WTC11 (cell line): ENCODE measurements around the gene RNASEL. TPM values are rescaled to one million over a fixed set of nuclear protein-coding genes. Genes with fewer than 3 reads are reported as not detected.

Experiments
- ATAC-seq: fragments of 200-7000 bp; cut with Tn5 transposase; 2 replicates; pipeline ENCODE4 v1.10.0; 2021; ENCODE audit warnings: mild to moderate bottlenecking, moderate library complexity
- CTCF ChIA-PET: fragments of 300-600 bp; sonication (Branson Sonifier 250); formaldehyde crosslinking; loops from one replicate; lab custom pipeline; 2021; ENCODE audit warnings: antibody characterized with exemption; lab: Charles Lee
- POLR2A ChIA-PET: fragments of 350-600 bp; sonication (Branson Sonifier 250); formaldehyde crosslinking; loops from one replicate; lab custom pipeline; 2021; ENCODE audit warnings: antibody characterized with exemption; lab: Charles Lee
- DNase-seq: peaks from one replicate; pipeline ENCODE4 v3.0.0; 2021; ENCODE audit warnings: low spot score
- H3K27ac Mint-ChIP-seq: 2 replicates; pipeline ENCODE4 v1.8.0; 2021; ENCODE audit warnings: mixed read lengths
- H3K27me3 Mint-ChIP-seq: 2 replicates; pipeline ENCODE4 v1.8.0; 2021; ENCODE audit warnings: low read depth, mild to moderate bottlenecking, moderate library complexity, mixed read lengths
- H3K36me3 Mint-ChIP-seq: 2 replicates; pipeline ENCODE4 v1.8.0; 2021; ENCODE audit warnings: mixed read lengths
- H3K4me1 Mint-ChIP-seq: 2 replicates; pipeline ENCODE4 v1.8.0; 2022; ENCODE audit warnings: mixed read lengths
- H3K4me3 Mint-ChIP-seq: 2 replicates; pipeline ENCODE4 v1.8.0; 2021; ENCODE audit warnings: mild to moderate bottlenecking, moderate library complexity, mixed read lengths
- H3K9me3 Mint-ChIP-seq: 2 replicates; pipeline ENCODE4 v1.8.0; 2021; ENCODE audit warnings: mixed read lengths
- CTCF ChIP-seq: fragments of 200-600 bp; IDR thresholded peaks from 2 replicates; pipeline ENCODE4 v1.8.0; 2022; ENCODE audit warnings: antibody characterized with exemption
- E2F1 ChIP-seq: sonication (generic); formaldehyde crosslinking; IDR thresholded peaks from 2 replicates; pipeline ENCODE4 v1.8.0; 2022; ENCODE audit warnings: mild to moderate bottlenecking, missing genetic modification reagents
- GABPB1 ChIP-seq: sonication (generic); formaldehyde crosslinking; IDR thresholded peaks from 2 replicates; pipeline ENCODE4 v1.8.1; 2023; ENCODE audit warnings: mild to moderate bottlenecking, missing genetic modification reagents
- HMGXB4 ChIP-seq: sonication (generic); formaldehyde crosslinking; IDR thresholded peaks from 2 replicates; pipeline ENCODE4 v1.8.1; 2023; ENCODE audit warnings: mild to moderate bottlenecking, moderate library complexity, missing genetic modification reagents
- NFATC4 ChIP-seq: fragments of 250-450 bp; sonication (Bioruptor Pico); IDR thresholded peaks from 2 replicates; pipeline ENCODE4 v1.9.0; 2021; ENCODE audit warnings: mild to moderate bottlenecking
- NFE2L1 ChIP-seq: sonication (generic); formaldehyde crosslinking; IDR thresholded peaks from 2 replicates; pipeline ENCODE4 v1.8.1; 2023; ENCODE audit warnings: missing genetic modification reagents
- STAT6 ChIP-seq: sonication (generic); formaldehyde crosslinking; conservative IDR thresholded peaks from 2 replicates; pipeline ENCODE4 v1.8.1; 2023; ENCODE audit warnings: mild to moderate bottlenecking, low read depth, missing genetic modification reagents, moderate library complexity
- TP53 ChIP-seq: sonication (generic); formaldehyde crosslinking; IDR thresholded peaks from 2 replicates; pipeline ENCODE4 v1.8.1; 2023; ENCODE audit warnings: mild to moderate bottlenecking, missing genetic modification reagents
- USF2 ChIP-seq: sonication (generic); formaldehyde crosslinking; IDR thresholded peaks from 2 replicates; pipeline ENCODE4 v1.8.1; 2023; ENCODE audit warnings: mild to moderate bottlenecking, missing genetic modification reagents, moderate library complexity
- ZNF138 ChIP-seq: sonication (generic); formaldehyde crosslinking; conservative IDR thresholded peaks from 2 replicates; pipeline ENCODE4 v1.8.1; 2022; ENCODE audit warnings: mild to moderate bottlenecking, moderate library complexity, missing genetic modification reagents
- total RNA-seq: library from RNA; stranded (reverse); gene quantifications from 3 replicates; pipeline ENCODE4 v1.2.3, GENCODE V29; 2021
- TF ChIP-seq, protein P1 (sequence below): sonication (generic); formaldehyde crosslinking; IDR thresholded peaks from 2 replicates; pipeline ENCODE4 v1.8.1; 2023; ENCODE audit warnings: mild to moderate bottlenecking, missing genetic modification reagents, borderline replicate concordance

RNASEL gene
- total RNA-seq, 1 experiment from 2014 or later, result 0.77 TPM

- TF ChIP-seq STAT6 (no peak), TP53 (CRISPR knock-in tag) (no peak)
Measured at GRCh38 chr1:182600036-182600713, 11.1 kb upstream of the RNASEL start (continued).

DNA sequence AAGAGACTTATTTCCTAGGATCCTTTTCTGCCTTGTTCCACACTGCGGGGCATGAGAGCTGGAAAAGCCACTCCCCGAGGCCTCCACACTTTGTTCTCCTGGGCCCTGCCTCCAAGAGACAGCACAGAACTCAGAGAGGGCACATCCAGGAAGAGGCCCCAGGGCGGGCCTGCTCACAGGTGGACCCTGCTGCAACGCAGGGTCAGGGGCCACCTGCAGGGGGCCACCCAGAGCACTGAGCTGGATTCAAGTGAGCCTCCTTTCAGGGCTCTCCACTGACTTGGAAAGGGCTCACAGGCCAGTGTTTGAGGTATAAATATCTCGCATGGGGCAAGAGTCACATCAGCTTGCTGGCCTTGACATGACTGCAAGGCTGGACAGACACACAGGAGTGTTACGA lies 10.3 kb upstream of the RNASEL start:
- Mint-ChIP-seq H3K27me3 (peaks cover 2% of the 10 kb centered on the region), H3K27ac (peak overlapping the region; percentile 32; the same call in 1 of the 2 replicates), H3K36me3 (no peaks in the 10 kb centered on the region; the same call in 1 of the 2 replicates), H3K9me3 (no peaks in the 10 kb centered on the region), H3K4me1 (peaks cover 8% of the 10 kb centered on the region), H3K4me3 (no peak overlapping the region)
- POLR2A ChIA-PET, result interaction anchor here (0.5 to 1.6 kb wide), 3 partner anchors 17 to 188 kb away, joined by 3 to 7 read pairs (median 3); no protein-coding TSS in a partner anchor
- no peak for TF ChIP-seq NFATC4 (CRISPR knock-in tag)
- no peak for TF ChIP-seq STAT6
- TF ChIP-seq CTCF, result peak; percentile 52
- TF ChIP-seq E2F1 (CRISPR knock-in tag), result no peak
- no peak for TF ChIP-seq HMGXB4 (CRISPR knock-in tag)
- TF ChIP-seq USF2 (CRISPR knock-in tag), result no peak
- peak; percentile 34 for ATAC-seq
- CTCF ChIA-PET, result interaction anchor here (0.6 to 16.0 kb wide), 27 partner anchors 10 to 514 kb away, joined by 3 to 669 read pairs (median 4); partner anchors contain the start of genes NPL and RNASEL
- peak; percentile 64 for DNase-seq

- Mint-ChIP-seq H3K4me1 (peaks cover 7% of the 10 kb centered on the region; the same call in 1 of the 2 replicates), H3K27ac (no peak overlapping the region), H3K9me3 (no peaks in the 10 kb centered on the region), H3K4me3 (no peak overlapping the region), H3K27me3 (no peaks in the 10 kb centered on the region; the same call in 1 of the 2 replicates), H3K36me3 (no peaks in the 10 kb centered on the region; the same call in 1 of the 2 replicates)
- DNase-seq (no peak), ATAC-seq (no peak)
- CTCF ChIA-PET, result interaction anchor here (0.7 to 16.0 kb wide), 8 partner anchors 14 to 513 kb away, joined by 3 to 669 read pairs (median 4); partner anchors contain the start of gene NPL
- POLR2A ChIA-PET, result interaction anchor here (0.6 to 1.6 kb wide), 2 partner anchors 101 to 1436 kb away, joined by 7 to 8 read pairs; no protein-coding TSS in a partner anchor
- no peak for TF ChIP-seq NFE2L1 (CRISPR knock-in tag)
- TF ChIP-seq GABPB1 (CRISPR knock-in tag), result no peak
- TF ChIP-seq, protein P1, sequence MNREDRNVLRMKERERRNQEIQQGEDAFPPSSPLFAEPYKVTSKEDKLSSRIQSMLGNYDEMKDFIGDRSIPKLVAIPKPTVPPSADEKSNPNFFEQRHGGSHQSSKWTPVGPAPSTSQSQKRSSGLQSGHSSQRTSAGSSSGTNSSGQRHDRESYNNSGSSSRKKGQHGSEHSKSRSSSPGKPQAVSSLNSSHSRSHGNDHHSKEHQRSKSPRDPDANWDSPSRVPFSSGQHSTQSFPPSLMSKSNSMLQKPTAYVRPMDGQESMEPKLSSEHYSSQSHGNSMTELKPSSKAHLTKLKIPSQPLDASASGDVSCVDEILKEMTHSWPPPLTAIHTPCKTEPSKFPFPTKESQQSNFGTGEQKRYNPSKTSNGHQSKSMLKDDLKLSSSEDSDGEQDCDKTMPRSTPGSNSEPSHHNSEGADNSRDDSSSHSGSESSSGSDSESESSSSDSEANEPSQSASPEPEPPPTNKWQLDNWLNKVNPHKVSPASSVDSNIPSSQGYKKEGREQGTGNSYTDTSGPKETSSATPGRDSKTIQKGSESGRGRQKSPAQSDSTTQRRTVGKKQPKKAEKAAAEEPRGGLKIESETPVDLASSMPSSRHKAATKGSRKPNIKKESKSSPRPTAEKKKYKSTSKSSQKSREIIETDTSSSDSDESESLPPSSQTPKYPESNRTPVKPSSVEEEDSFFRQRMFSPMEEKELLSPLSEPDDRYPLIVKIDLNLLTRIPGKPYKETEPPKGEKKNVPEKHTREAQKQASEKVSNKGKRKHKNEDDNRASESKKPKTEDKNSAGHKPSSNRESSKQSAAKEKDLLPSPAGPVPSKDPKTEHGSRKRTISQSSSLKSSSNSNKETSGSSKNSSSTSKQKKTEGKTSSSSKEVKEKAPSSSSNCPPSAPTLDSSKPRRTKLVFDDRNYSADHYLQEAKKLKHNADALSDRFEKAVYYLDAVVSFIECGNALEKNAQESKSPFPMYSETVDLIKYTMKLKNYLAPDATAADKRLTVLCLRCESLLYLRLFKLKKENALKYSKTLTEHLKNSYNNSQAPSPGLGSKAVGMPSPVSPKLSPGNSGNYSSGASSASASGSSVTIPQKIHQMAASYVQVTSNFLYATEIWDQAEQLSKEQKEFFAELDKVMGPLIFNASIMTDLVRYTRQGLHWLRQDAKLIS, result no peak
- no peak for TF ChIP-seq CTCF
- no peak for TF ChIP-seq ZNF138
Measured at GRCh38 chr1:182598296-182598695, 9.2 kb upstream of the RNASEL start.
